Fibroblast of lung (primary cell): ENCODE data around the gene NCOA1. TPM values are rescaled to one million over a fixed set of nuclear protein-coding genes. Genes with fewer than 3 reads are reported as not detected.

ENCODE experiments used
- DNase-seq, 2 donors: peaks; one replicate each; pipeline versions ENCODE4 v3.0.0 to v3.0.0-alpha.2; 2010; ENCODE audit warnings: low read depth in 2 of 2
- H2AFZ ChIP-seq: 2 replicates; pipeline ENCODE4 v1.5.1; 2012; ENCODE audit warnings: low read length, control low read depth, inconsistent platforms
- H3K27ac ChIP-seq: 2 replicates; pipeline ENCODE4 v1.5.1; 2011; ENCODE audit warnings: low read length, control low read depth; ENCODE audit not compliant: insufficient read depth
- H3K27me3 ChIP-seq: 2 replicates; pipeline ENCODE4 v1.5.1; 2011; ENCODE audit warnings: mild to moderate bottlenecking, low read length; ENCODE audit not compliant: control insufficient read depth, insufficient read depth
- H3K36me3 ChIP-seq: 2 replicates; pipeline ENCODE4 v1.5.1; 2011; ENCODE audit warnings: low read length; ENCODE audit not compliant: control insufficient read depth, insufficient read depth
- H3K4me1 ChIP-seq: 2 replicates; pipeline ENCODE4 v1.5.1; 2011; ENCODE audit warnings: low read length; ENCODE audit not compliant: control insufficient read depth, insufficient read depth; ENCODE audit errors: extremely low read depth
- H3K4me2 ChIP-seq: 2 replicates; pipeline ENCODE4 v1.5.1; 2011; ENCODE audit warnings: low read length, control low read depth; ENCODE audit not compliant: insufficient read depth; ENCODE audit errors: extremely low read depth
- H3K4me3 ChIP-seq, 4 experiments: fragments of 200-600 bp in 1 of 4; sonication (generic) in 1 of 4; replicated peaks in 1 of 4; 2 replicates each; pipeline ENCODE4 v1.5.1; 2011 to 2016; ENCODE audit warnings: low read length in 4 of 4, low read depth in 3 of 4, mild to moderate bottlenecking in 3 of 4, control low read depth in 2 of 4, inconsistent platforms in 1 of 4, mixed read lengths in 1 of 4; ENCODE audit not compliant: insufficient read depth in 1 of 4; ENCODE audit errors: control extremely low read depth in 1 of 4
- H3K79me2 ChIP-seq: 2 replicates; pipeline ENCODE4 v1.5.1; 2012; ENCODE audit warnings: mild to moderate bottlenecking, low read length, inconsistent platforms; ENCODE audit not compliant: control insufficient read depth, insufficient read depth
- H3K9ac ChIP-seq: 2 replicates; pipeline ENCODE4 v1.5.1; 2011; ENCODE audit warnings: mild to moderate bottlenecking, low read length, control low read depth; ENCODE audit not compliant: insufficient read depth
- H3K9me3 ChIP-seq: 2 replicates; pipeline ENCODE4 v1.5.1; 2012; ENCODE audit warnings: low read depth, low read length; ENCODE audit not compliant: control insufficient read depth, insufficient read depth
- H4K20me1 ChIP-seq: 2 replicates; pipeline ENCODE4 v1.5.1; 2011; ENCODE audit warnings: low read length; ENCODE audit not compliant: control insufficient read depth, insufficient read depth; ENCODE audit errors: extremely low read depth
- EZH2 ChIP-seq: IDR thresholded peaks from 2 replicates; pipeline ENCODE4 v1.5.1; 2012; ENCODE audit warnings: low read length, control low read depth, mild to moderate bottlenecking; ENCODE audit errors: missing control alignments
- polyA plus RNA-seq, 2 donors: library from polyadenylated mRNA; depleted of rRNA in 1 of 2; stranded (reverse) in 1 of 2; unstranded in 1 of 2; fragments of >200 nt; gene quantifications; 2 replicates each; pipeline ENCODE4 v1.2.1, GENCODE V29; 2011 to 2012; ENCODE audit warnings: missing spikeins in 1 of 2
- total RNA-seq: library from RNA; depleted of rRNA; stranded (reverse); fragments of >200 nt; gene quantifications from 2 replicates; pipeline ENCODE4 v1.2.1, GENCODE V29; 2014
- TF ChIP-seq, protein P1 (sequence below), 2 donors: IDR thresholded peaks in 1 of 2; conservative IDR thresholded peaks in 1 of 2; 1 replicate in 1 of 2; 2 replicates in 1 of 2; pipeline ENCODE4 v1.5.1; 2011 to 2012; ENCODE audit warnings: low read length in 2 of 2, control low read depth in 1 of 2, inconsistent platforms in 1 of 2, low read depth in 1 of 2, mild to moderate bottlenecking in 1 of 2

The NCOA1 gene
- total and polyA plus RNA-seq, 2 donors (not counting 1 experiment from before 2014, with no cell fraction given), result 15.5 to 19.8 TPM

DNA sequence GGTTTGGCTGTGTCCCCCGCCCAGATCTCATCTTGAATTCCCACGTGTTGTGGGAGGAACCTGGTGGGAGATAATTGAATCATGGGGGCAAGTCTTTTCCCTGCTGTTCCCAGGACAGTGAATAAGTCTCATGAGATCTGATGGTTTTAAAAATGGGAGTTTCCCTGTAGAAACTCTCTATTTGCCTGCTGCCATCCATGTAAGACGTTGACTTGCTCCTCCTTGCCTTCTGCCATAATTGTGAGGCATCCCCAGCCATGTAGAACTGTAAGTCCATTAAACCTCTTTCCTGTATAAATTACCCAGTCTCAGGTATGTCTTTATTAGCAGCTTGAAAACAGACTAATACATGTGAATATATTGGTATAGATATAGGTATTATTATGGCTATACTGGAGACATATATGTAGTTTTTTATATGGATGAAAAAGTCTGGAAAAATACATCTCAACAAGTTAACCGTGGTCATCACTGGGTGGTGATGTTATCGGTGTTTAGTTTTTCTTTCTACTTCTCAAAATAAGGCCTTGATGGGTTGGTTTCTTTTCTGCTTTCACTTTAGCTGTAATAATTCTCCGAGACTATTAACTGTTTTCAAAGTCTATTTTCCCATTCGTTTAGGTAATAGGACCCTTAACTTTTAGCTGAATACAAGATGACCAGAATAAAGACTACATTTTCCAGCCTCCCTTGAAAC lies 39.1 kb upstream of the NCOA1 start:
- no peaks in the 10 kb centered on the region for H4K20me1 ChIP-seq
- no peaks in the 10 kb centered on the region for H3K9me3 ChIP-seq
- H3K4me3 ChIP-seq, result no peak overlapping the region
- no peak overlapping the region for H2AFZ ChIP-seq
- H3K79me2 ChIP-seq, result no peaks in the 10 kb centered on the region
- no peaks in the 10 kb centered on the region for H3K36me3 ChIP-seq
- H3K4me2 ChIP-seq, result no peak overlapping the region
- no peaks in the 10 kb centered on the region for H3K27me3 ChIP-seq
- DNase-seq, result no peak
- TF ChIP-seq, protein P1, sequence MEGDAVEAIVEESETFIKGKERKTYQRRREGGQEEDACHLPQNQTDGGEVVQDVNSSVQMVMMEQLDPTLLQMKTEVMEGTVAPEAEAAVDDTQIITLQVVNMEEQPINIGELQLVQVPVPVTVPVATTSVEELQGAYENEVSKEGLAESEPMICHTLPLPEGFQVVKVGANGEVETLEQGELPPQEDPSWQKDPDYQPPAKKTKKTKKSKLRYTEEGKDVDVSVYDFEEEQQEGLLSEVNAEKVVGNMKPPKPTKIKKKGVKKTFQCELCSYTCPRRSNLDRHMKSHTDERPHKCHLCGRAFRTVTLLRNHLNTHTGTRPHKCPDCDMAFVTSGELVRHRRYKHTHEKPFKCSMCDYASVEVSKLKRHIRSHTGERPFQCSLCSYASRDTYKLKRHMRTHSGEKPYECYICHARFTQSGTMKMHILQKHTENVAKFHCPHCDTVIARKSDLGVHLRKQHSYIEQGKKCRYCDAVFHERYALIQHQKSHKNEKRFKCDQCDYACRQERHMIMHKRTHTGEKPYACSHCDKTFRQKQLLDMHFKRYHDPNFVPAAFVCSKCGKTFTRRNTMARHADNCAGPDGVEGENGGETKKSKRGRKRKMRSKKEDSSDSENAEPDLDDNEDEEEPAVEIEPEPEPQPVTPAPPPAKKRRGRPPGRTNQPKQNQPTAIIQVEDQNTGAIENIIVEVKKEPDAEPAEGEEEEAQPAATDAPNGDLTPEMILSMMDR (conservative IDR thresholded peaks at IDR 0.05 in 1 of 2, IDR thresholded peaks at IDR 0.05 in 1 of 2; ENCODE audit: low read depth in 1 of 2, low read length in 2 of 2), result no peak
- TF ChIP-seq EZH2, result no peak
- H3K9ac ChIP-seq, result no peak overlapping the region
- peaks cover 2% of the 10 kb centered on the region for H3K4me1 ChIP-seq
- H3K27ac ChIP-seq, result no peak overlapping the region

DNA sequence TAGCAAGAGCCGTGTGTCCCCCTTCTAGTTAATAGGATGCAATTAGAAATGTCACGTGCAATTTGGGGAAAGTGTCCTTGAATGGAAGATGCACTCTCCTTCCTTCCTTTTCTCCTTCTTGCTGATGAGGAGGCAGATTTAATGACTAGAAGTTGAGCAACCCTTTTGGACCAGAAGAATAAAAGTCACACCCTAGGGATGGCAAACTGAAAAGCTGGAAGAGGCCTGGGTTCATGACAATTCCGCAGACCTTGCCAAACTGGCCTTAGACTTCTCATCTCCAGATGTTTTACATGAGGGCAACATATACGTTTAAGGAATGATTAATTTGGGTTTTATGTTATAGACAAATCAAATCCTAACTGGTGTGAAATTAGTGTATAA lies 38.6 kb upstream of the NCOA1 start:
- TF ChIP-seq, protein P1 (conservative IDR thresholded peaks at IDR 0.05 in 1 of 2, IDR thresholded peaks at IDR 0.05 in 1 of 2; ENCODE audit: low read depth in 1 of 2, low read length in 2 of 2), result no peak
- TF ChIP-seq EZH2, result no peak
- Histone ChIP-seq H3K9ac (no peak overlapping the region), H3K4me2 (no peak overlapping the region), H2AFZ (no peak overlapping the region), H3K27ac (no peak overlapping the region), H3K4me3 (no peak overlapping the region), H4K20me1 (no peaks in the 10 kb centered on the region), H3K79me2 (no peaks in the 10 kb centered on the region), H3K4me1 (peaks cover 3% of the 10 kb centered on the region), H3K9me3 (no peaks in the 10 kb centered on the region), H3K27me3 (no peaks in the 10 kb centered on the region), H3K36me3 (no peaks in the 10 kb centered on the region)
- DNase-seq, result no peak

DNA sequence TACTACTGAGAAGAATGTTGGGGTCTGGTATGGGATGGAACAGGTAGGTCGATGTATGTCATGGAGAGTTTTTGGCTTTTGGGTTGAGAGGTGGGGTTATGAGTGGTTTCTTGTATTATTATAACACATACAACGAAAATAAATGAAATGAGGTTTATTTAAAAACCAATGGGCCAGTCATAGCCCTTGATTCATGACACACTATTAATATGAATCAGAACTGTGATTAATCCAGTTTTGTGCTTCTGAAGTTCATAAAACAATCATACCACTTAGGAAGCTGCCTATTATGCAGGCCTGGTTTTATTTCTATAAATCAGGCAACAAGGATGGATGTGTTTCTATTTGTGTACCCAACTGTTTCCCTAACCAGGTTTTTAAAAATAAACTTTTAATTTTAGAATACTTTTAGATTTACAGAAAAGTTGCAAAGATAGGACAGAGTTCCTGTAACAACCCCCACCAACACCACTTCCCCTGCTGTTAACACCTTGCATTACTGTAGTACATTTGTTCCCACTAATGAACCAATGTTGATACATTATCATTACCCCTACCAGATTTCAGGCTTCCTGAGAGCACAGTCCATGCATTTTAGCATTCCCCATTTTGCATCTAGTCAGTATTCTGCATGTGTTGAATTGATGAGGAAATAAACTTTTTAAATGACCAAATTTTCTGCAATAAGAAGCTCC lies 37.5 kb upstream of the NCOA1 start:
- H3K4me3 ChIP-seq, result peak overlapping the region in 3 of 4 experiments; percentile 3 to 55 (median 52)
- no peak overlapping the region for H3K9ac ChIP-seq
- no peaks in the 10 kb centered on the region for H3K9me3 ChIP-seq
- no peak for TF ChIP-seq EZH2
- TF ChIP-seq, protein P1 (conservative IDR thresholded peaks at IDR 0.05 in 1 of 2, IDR thresholded peaks at IDR 0.05 in 1 of 2; ENCODE audit: low read depth in 1 of 2, low read length in 2 of 2), result no peak
- H3K4me2 ChIP-seq, result peak overlapping the region; percentile 79
- H3K27me3 ChIP-seq, result no peaks in the 10 kb centered on the region
- H3K36me3 ChIP-seq, result no peaks in the 10 kb centered on the region
- H3K79me2 ChIP-seq, result no peaks in the 10 kb centered on the region
- H4K20me1 ChIP-seq, result no peaks in the 10 kb centered on the region
- no peak for DNase-seq
- no peak overlapping the region for H3K27ac ChIP-seq
- H3K4me1 ChIP-seq, result peaks cover 3% of the 10 kb centered on the region
- no peak overlapping the region for H2AFZ ChIP-seq
